ENCODE data around the gene UBE2M.
A peak's percentile ranks its signal among the peaks of the same experiment; 100 is the strongest.
"Not testable (repeated sequence)": the region's sequence is repeated elsewhere in the genome, so short reads cannot be mapped to it uniquely, and the experiment has no call there.

The UBE2M gene

GRCh38 chr19:58555369-58555885, 3.0 kb downstream of the UBE2M start:
- DNase-seq (ENCODE audit: low read depth, low spot score): no peak

GRCh38 chr19:58554494-58555368, 3.7 kb downstream of the UBE2M start, which contains the start of gene CHMP2A:
CHMP2A (minus strand) TSS chr19:58555105; CDS start chr19:58554212, 893 bp downstream.
- DNase-seq (ENCODE audit: low read depth, low spot score): peak; percentile 83

- DNase-seq (ENCODE audit: low read depth, low spot score): no peak
Measured at GRCh38 chr19:58553799-58554493, 4.5 kb downstream of the UBE2M start.

- no peak for DNase-seq (ENCODE audit: low read depth, low spot score)
Measured at GRCh38 chr19:58552655-58553054, 5.8 kb downstream of the UBE2M start.

- no peak for DNase-seq (ENCODE audit: low read depth, low spot score)
Measured at GRCh38 chr19:58551577-58552471, 6.6 kb downstream of the UBE2M start.

GRCh38 chr19:58551123-58551497, 7.3 kb downstream of the UBE2M start:
- DNase-seq (ENCODE audit: low read depth, low spot score): no peak

GRCh38 chr19:58550362-58551122, 7.9 kb downstream of the UBE2M start:
- no peak for DNase-seq (ENCODE audit: low read depth, low spot score)

- no peak for DNase-seq (ENCODE audit: low read depth, low spot score)
Measured at GRCh38 chr19:58549664-58550361, 8.6 kb downstream of the UBE2M start.

GRCh38 chr19:58548859-58549663, 9.3 kb downstream of the UBE2M start:
- no peak for DNase-seq (ENCODE audit: low read depth, low spot score)

- no peak for DNase-seq (ENCODE audit: low read depth, low spot score)
Measured at GRCh38 chr19:58547323-58548312, 10.8 kb downstream of the UBE2M start.

GRCh38 chr19:58546019-58546530, 12.3 kb downstream of the UBE2M start:
- no peak for DNase-seq (ENCODE audit: low read depth, low spot score)

- DNase-seq (ENCODE audit: low read depth, low spot score): no peak
Measured at GRCh38 chr19:58545286-58546018, 13.0 kb downstream of the UBE2M start.

GRCh38 chr19:58544591-58545285, 13.7 kb downstream of the UBE2M start:
- no peak for DNase-seq (ENCODE audit: low read depth, low spot score)

GRCh38 chr19:58543826-58544590, 14.4 kb downstream of the UBE2M start, which contains the start of gene TRIM28:
TRIM28 (plus strand) TSS chr19:58544064; CDS start chr19:58544758, 694 bp downstream.
- DNase-seq (ENCODE audit: low read depth, low spot score): peak; percentile 85

- not testable (repeated sequence) for DNase-seq (ENCODE audit: low read depth, low spot score)
Measured at GRCh38 chr19:58542641-58543372, 15.6 kb downstream of the UBE2M start.

Measured in iPS DF 19.7 (cell line).